Measurements from ENCODE around the gene RPL29.

The RPL29 gene

DNA sequence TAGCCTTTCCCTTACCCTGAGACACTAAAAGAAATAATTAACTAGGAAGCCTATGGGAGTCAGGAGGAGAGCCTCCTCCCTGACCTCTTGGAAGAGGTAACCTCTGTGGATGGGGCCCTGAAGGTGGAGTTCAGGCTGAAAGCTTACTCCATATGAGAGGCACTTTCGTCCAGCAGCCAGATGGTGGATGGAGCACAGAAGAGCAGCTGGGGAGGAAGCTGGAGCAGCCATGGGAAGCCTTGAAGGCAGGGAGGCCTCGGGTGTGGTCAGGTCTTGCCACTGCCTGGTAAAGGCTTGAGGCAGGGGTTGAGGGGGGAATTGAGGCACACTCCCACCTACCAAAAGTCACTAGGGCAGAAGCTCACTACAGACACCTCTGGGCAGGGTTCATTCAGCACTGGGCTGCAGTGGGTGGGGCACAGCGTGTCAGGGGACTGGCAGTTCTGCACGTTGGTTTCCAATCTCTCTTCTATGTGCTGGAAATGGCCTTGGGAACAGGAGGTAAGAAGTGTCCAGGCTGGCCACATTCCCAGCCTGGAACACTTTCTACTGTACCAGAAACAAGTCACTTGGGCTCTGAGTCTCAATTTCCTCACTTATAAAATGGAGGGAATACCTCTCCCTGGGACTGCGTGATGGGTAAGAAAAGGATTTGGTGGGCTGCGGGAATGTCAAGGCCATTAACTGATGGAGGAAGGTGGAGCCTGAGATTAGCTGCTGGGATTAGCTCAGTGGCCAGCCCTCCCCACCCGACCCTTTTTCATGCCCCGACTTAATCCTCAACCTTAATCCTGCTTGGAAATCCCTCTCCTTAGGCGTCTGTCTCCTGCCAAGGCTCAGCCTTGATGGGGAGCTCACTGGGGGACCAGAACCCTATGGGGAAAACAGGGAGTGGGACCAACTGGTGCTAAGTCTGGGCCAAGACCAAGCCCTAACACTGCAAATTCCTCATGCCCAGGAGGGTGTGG lies 33.8 kb downstream of the RPL29 start:
- DNase-seq: no peak

DNA sequence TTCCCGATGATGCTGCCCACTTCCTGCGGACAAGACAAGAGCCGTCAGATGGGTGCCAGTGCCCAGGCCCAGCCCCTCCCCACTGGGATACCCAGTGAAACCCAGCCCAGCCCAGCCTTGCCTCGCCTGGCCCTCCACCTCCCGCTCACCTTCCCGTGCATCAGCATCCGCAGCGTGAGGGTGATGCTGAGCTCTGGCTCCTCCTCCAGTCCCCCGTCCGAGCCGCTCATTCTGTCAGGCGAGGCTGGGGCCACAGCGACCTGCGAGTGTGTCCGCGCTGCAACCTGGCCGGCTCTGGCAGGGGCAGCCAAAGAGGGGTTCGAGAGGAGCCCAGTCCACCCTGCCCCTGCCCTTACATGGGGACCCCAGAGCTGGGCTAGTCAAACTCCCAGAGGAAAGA lies 34.7 kb downstream of the RPL29 start:
- DNase-seq: no peak

DNA sequence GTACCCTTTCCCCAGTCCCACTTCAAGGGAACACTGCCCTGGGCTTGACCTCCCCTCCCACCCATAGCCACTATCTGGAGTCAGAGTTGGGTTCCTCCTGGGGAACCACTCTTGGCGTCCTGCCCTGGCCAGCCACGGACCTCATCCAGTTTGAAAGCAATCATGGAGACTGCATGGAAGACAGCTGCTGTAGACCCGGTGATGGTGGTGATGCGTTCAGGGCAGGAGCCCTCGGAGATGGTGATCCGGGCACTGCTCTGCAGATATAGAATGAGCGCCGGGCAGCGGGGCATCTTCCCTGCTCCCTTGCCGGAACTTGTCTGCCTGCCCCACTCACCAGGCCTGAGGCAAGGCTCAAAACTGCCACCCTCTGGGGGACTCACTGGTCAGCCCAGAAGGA lies 35.3 kb downstream of the RPL29 start:
- no peak for DNase-seq

DNA sequence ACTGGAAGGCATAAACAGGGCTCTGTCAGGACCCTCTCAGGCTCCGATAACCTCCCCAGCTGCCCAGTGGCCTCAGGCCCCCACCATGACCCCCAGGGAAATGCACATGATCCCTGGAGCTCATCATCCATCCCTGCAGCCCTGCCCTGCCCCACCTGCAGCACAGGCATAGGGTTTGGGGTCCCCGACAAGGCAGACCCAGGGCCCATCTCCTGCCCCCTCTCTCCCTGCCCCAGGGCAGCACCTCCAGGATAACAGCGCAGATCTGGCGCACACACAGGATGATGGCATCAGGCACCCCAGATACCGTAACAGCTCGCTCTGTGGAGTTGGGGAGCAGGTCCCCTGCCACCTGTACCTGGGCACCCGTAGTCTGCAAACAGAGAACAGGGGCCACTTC lies 36.0 kb downstream of the RPL29 start:
- no peak for DNase-seq

DNA sequence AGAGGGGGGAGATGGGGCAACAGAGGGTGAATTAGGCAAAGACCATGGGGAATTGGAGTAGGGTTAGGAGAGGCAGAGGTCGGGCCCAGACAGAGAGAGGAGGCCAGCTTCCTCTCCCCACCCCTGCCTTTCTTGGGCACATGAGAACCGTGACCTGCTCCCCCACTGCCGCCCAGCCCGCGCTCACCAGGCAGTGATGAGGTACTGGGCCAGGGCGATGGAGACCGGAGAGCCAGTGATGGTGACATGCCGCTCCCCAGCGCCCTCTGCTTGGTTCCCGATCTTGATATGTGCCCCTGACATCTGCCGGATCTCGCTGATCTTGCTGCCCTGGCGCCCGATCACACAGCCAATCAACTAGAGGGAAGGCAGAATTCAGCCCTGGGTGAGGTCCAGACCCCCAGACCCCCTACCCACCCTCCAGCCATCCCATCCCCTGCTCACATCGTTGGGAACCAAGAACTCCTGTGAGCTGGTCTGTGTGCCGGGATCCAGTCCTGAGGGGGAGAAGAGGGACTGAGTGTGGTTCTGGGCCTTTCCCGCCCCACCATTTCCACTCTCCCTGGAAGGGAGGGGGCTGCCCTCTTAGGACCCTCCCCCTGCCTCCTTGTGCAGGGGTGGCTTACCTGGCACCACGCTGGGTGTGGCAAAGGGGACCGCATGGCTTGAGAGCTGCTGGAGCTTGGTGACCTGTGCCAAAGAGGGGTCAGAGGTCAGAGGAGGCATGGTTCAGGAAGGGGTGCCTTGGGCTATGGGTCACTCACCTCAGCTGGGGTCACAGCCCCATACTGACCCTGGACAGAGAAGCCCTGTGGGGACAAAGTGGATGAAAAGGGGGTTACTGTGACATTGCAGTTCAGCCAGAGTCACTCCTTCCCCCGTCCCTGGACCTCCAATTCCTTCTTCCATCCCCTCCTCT lies 36.8 kb downstream of the RPL29 start:
- no peak for DNase-seq

DNA sequence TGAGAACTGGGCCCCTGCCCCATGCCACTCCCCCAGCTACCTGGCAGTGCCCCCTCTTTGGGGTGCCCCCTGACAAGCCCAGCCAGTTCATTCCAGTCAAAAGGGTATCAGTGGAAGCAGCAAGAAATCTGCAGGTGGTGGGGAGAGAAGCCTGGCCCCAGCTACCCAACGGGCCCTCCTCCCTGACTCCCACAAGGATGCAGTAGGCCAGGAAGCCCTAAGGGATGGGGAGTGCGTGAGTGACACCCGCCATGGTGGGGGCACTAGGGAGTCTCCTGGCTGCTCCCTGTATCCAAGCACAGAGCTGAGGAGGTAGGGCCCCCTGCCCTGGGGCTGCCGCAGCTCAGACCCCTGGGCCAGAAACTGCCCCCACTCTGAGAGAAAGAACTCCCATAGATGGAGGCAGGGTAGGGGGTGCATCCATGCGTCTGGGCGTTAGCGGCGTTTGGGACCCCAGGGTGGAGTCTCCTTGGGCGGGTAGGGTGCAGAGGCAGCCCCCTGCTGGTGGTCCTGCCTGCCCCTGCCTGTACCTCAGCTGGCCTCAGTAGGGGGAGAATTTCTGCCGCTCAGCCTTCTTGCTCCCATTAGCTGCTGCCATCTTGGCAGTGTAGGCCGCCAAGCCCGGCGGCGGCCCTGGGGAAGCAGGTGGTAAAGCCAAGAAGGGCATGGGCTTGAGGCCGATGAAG lies 38.0 kb downstream of the RPL29 start:
- DNase-seq: no peak

DNA sequence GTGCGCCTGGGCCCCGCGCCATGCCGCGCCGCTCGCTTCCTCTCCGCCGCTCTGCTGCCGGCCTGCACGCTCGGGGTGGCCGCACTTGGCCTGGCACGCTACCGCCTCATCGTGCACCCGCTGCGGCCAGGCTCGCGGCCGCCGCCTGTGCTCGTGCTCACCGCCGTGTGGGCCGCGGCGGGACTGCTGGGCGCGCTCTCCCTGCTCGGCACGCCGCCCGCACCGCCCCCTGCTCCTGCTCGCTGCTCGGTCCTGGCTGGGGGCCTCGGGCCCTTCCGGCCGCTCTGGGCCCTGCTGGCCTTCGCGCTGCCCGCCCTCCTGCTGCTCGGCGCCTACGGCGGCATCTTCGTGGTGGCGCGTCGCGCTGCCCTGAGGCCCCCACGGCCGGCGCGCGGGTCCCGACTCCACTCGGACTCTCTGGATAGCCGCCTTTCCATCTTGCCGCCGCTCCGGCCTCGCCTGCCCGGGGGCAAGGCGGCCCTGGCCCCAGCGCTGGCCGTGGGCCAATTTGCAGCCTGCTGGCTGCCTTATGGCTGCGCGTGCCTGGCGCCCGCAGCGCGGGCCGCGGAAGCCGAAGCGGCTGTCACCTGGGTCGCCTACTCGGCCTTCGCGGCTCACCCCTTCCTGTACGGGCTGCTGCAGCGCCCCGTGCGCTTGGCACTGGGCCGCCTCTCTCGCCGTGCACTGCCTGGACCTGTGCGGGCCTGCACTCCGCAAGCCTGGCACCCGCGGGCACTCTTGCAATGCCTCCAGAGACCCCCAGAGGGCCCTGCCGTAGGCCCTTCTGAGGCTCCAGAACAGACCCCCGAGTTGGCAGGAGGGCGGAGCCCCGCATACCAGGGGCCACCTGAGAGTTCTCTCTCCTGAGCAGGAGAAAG lies 39.6 kb downstream of the RPL29 start:
- DNase-seq: no peak

DNA sequence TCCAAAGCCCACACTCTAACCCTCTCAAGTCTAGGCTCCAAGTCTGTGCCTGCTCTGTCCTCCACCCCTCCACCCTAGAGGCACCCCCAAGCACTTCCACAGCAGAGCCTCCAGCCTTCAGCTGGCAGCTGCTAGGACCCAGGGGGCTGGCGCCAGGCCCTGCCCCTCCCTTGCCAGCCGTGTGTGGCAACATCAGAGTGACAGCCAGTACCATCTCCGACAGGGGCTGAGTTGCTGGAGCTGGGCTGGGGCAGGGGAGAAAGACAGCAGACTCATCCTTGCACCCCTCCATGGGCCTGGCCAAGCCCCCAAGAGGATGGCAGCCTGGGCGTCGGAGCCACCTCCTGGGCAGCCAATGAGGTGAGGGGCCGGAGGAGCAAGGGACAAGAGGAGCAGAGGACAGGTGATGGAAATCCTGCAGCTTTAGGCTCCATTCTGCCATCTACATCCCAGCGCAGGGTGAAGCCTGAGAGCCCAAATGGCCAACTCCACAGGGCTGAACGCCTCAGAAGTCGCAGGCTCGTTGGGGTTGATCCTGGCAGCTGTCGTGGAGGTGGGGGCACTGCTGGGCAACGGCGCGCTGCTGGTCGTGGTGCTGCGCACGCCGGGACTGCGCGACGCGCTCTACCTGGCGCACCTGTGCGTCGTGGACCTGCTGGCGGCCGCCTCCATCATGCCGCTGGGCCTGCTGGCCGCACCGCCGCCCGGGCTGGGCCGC lies 40.4 kb downstream of the RPL29 start, which contains the start of gene GPR62:
GPR62 (plus strand) TSS at position 207 of the 718 bp plus-strand sequence; CDS start at position 479, 272 bp downstream.
- no peak for DNase-seq

DNA sequence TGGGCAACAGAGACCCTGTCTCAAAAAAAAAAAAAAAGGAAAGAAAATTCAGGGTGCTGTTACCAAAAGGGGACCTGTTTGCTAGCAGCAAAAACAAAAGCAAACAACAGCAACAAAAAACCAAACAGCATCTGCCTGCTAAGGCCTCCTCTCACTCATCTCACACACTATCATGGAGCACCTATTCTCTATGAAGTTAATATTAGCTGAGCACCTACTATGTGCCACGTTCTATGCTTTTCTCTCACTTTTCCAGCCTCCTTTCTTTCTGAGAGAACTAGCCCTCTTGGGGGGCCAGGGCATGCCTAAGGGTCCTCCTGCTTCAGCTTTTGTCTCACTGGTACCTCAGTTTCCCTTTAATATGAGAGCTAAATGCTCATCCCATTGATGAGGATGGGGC lies 41.0 kb downstream of the RPL29 start:
- no peak for DNase-seq

DNA sequence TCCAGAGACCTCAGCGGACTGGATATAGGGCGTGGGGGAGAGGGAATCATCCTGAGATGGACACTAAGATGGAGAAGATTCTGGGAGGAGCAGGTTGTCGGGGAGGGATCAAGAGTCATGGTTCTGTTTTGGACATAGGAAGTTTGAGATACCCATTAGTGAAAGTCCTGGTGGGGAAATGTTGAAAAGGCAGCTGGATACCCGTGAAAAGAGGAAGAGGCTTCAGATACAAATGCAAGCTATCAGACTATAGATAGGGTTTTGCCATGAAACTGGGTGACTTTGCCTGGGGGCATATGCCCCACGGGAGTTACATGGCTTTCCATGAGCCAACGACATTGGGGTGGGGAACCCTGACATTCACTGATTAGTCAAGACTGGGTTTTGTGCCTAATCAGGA lies 41.6 kb downstream of the RPL29 start:
- DNase-seq: peak; percentile 45

DNA sequence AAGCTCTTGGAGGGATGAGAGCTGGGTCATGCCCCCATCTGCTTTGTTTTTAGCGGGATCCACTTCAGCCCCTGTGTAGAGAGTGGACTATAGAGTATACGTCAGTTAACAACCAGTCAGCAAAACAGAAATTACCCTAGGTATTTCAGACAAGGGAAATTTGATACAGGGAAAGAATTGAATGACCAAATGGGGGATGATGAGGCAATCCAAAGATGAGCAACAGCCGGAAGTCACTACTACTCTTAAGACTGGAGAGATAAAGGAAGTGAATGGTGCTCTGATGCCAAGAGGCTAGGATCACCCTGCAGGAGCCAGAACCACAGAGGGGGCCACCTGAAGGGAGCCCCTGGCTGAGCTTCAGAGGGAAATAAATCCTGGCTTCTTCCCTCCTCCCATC lies 42.2 kb downstream of the RPL29 start:
- peak; percentile 87 for DNase-seq

DNA sequence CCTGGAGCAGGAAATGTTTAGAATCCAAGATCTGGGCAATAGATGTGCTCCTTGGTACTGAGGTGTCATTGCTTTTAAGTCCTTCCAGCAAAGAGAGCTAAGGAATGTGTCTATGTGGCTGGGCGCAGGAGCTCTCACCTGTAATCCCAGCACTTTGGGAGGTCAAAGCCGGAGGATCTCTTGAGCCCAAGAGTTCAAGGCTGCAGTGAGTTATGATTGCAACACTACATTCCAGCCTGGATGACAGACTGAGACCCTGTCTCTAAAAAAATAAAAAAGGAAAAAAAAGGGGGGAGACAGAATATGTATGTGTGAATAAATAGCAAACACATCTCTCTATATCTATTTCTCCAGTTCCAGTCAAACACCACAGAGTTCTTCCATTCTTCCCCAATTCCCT lies 44.8 kb downstream of the RPL29 start:
- DNase-seq: no peak

DNA sequence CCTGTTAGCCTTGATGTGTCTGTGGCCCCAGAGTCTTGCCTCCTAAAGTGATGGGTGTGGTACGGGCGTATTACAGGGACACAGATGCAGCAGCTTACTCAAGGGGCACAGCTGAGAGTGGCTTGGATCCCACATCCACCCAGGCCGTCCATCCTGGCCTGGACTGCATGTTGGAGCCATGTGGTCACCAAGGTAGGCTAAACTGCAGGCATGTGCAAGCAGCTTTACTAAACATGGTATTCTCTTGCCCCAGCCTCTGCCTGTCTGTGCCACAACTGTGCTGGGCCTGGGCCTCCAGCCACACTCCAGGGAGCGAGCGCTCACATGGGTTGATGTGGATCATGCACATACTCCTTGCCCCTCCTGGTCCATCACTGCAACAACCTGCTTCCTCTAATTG lies 46.6 kb downstream of the RPL29 start:
- no peak for DNase-seq

DNA sequence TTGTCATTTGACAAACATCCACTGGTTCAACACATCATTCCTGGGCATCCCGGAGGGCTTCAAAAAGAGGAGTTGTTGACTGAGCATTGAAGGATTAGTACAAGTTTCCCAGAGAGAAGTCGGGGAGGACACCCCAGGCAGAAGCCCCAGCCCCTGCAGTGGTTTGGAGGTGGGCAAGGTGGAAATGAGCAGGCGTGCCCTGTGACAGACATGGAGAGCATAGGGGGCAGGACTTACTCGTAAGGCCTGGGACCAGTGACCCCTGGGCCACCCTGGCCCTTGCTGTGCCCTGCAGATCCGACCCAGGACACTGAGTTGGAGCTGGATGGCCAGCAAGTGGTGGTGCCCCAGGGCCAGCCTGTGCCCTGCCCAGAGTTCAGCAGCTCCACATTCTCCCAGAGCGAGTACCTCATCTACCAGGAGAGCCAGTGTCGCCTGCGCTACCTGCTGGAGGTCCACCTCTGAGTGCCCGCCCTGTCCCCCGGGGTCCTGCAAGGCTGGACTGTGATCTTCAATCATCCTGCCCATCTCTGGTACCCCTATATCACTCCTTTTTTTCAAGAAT lies 47.6 kb downstream of the RPL29 start:
- DNase-seq: no peak

DNA sequence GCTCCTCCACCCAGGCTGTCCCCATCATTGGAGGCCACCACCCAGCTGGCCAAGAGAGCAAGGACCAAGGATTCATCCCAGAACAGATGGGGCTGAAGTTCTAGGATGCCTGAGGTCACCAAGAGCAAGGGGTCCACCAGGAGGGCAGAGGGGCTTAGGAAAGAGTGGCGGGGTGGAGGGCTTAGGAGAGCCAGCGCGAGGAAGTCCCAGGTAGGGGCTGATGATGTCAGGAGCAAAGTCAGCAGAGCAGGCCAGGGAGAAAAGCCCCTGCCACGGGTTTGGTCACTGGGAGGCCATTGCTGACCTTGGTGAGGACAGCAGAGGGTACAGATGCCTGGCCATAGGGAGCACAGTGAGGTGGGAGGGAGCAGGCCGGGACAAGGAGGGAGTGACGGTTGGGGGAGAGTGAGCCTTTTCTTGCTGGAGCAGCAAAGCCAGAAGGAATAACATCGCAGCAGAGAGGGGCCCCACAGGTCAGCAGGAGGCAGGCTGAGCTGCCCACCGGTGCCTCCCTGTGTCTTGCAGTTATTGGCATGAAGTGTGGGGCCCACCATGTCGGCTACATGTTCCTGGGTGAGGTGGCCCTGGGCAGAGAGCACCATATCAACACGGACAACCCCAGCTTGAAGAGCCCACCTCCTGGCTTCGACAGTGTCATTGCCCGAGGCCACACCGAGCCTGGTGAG lies 48.3 kb downstream of the RPL29 start:
- no peak for DNase-seq

DNA sequence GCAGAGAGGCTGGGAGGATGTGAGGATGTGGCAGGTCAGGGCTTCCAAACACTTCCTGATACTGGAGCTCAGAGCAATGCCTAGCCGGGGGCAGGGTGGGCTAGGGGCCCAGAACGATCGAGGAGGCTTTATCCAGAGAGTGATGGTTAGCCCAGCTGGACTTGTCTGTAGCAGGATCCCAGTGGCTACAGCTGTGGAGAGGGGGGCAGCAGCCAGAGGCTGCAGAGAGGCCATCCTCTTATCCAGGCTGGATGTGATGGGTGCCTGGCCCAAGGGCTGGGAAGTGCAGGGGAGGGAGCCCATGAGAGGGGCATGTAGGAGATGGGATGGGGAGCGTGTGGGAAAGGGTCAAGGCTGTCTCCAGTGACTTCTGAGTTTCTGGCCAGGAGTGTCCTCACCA lies 48.9 kb downstream of the RPL29 start:
- no peak for DNase-seq

DNA sequence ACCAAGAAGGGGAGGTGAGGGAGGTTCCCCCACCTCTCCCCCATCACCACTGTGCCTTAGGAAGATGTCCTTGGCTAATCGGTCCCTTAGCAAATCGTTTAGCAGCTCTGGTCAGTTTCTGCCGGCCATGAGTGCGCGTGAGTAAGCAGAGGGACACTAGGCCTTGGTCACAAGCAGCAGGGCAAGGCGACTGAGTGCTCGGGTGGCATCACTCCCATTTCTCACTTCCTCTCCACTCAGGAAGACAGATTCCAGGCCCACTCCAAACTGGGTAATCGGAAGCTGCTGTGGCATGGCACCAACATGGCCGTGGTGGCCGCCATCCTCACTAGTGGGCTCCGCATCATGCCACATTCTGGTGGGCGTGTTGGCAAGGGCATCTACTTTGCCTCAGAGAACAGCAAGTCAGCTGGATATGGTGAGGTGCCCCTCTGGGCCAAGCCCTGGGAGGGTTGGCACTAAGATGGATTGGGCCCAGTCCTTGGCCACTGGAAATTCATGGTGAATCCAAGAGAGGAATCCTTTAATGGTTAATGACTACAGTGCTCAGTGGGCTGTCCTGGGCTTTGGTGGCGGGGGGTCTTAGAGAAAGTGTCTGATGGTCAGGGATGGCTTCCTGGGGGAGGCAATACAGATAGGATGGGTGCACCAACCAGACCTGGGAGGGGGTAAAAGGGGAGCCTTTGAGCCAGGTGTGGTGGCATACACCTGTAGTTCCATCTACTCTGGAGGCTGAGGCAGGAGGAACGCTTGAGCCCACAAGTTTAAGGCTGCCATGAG lies 49.6 kb downstream of the RPL29 start:
- DNase-seq: no peak

DNA sequence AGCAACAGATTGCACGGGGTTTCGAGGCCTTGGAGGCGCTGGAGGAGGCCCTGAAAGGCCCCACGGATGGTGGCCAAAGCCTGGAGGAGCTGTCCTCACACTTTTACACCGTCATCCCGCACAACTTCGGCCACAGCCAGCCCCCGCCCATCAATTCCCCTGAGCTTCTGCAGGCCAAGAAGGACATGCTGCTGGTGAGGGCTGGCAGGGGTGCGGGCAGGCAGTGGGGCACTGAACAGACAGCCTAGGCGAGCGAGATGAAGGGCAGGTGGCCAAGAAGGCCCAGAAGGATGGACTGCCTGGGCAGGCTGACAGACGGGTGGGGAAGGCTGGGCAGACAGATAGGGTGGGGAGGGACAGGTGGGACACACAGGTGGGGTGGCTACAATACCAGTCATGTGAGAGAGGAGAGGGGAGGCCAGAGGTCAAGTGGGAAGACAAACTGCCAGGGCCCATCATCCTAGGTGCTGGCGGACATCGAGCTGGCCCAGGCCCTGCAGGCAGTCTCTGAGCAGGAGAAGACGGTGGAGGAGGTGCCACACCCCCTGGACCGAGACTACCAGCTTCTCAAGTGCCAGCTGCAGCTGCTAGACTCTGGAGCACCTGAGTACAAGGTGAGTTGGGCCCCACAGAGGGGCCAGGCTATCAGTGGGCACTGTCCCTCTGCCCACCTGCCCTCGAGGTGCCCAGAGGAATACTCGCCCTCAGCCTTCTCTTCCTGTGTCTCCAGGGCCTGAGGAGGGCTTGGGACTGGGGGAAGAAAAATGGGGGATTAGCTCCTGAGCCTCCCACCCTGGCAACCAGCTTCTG lies 50.5 kb downstream of the RPL29 start:
- DNase-seq: no peak

Data from inflammatory macrophage treated with lipopolysaccharide for 4 hours (primary cell).